VCaP (cell line): Measurements from ENCODE around the gene MMP3.

Experiments
- H3K27ac ChIP-seq: fragments of 450-650 bp; 2 replicates; pipeline ENCODE4 v1.5.1; 2017
- TF ChIP-seq, protein P1 (sequence below): fragments of 450-650 bp; conservative IDR thresholded peaks from 2 replicates; pipeline ENCODE4 v1.5.1; 2017; ENCODE audit warnings: mild to moderate bottlenecking, moderate library complexity

MMP3 gene

DNA sequence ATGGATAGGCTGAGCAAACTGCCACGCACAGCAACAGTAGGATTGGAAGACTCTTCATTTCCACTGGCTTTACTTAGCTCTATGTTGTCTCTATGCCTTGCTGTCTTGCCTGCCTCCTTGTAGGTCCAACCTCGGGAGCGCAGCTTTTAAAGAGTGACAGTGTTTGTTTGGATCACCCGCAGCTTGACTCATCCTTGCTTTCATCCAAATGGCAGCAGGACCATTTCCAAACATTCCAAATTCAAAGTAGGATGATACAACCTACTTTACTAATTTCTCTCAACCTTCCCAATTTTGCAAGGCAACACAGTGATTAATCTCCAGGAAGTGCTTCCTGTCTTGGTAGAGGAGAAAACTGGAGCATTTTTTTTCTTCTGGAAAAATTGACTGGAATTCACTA is at the start of gene MMP3:
MMP3 (minus strand) TSS at position 121 of the 400 bp plus-strand sequence; CDS start at position 58, 63 bp downstream.
- TF ChIP-seq, protein P1, sequence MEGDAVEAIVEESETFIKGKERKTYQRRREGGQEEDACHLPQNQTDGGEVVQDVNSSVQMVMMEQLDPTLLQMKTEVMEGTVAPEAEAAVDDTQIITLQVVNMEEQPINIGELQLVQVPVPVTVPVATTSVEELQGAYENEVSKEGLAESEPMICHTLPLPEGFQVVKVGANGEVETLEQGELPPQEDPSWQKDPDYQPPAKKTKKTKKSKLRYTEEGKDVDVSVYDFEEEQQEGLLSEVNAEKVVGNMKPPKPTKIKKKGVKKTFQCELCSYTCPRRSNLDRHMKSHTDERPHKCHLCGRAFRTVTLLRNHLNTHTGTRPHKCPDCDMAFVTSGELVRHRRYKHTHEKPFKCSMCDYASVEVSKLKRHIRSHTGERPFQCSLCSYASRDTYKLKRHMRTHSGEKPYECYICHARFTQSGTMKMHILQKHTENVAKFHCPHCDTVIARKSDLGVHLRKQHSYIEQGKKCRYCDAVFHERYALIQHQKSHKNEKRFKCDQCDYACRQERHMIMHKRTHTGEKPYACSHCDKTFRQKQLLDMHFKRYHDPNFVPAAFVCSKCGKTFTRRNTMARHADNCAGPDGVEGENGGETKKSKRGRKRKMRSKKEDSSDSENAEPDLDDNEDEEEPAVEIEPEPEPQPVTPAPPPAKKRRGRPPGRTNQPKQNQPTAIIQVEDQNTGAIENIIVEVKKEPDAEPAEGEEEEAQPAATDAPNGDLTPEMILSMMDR: no peak
- no peak within 1 kb of the TSS for H3K27ac ChIP-seq

- TF ChIP-seq, protein P1: no peak
- no peak overlapping the region for H3K27ac ChIP-seq
Observed at GRCh38 chr11:102891736-102892135, 48.3 kb upstream of the MMP3 start.

GRCh38 chr11:102886999-102887398 is 43.6 kb upstream of the MMP3 start:
- H3K27ac ChIP-seq: no peak overlapping the region
- TF ChIP-seq, protein P1: no peak

GRCh38 chr11:102883141-102883540 is 39.7 kb upstream of the MMP3 start:
- no peak overlapping the region for H3K27ac ChIP-seq
- TF ChIP-seq, protein P1: no peak

DNA sequence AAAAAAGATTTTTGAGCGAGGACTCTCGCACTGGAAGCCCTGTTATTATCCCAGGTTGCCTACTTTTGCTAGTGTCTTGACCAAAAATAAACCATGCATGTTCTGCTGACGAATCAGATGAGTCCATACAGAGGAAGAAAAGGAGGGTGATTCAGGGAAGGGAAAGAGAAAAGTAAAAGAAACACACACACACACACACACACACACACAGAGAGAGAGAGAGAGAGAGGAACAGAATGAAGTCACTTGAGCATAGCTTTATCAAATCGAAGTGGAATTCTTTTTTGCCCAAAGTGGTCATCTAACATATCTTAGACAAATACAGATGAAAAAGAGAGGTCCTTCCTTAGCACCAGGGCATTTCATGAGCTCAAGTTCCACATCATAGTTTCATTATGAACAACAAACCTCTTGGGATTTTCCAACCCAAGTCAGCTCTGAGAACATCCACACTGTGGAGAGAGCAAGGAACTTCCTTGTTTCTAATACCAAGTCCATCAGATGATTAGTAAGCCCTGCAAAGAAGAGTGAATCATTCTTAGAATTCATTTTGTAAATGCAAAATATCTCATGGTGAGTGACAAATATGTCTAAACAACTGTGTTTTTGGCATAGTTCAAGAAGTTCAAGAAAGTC is 39.1 kb upstream of the MMP3 start:
- H3K27ac ChIP-seq: no peak overlapping the region

DNA sequence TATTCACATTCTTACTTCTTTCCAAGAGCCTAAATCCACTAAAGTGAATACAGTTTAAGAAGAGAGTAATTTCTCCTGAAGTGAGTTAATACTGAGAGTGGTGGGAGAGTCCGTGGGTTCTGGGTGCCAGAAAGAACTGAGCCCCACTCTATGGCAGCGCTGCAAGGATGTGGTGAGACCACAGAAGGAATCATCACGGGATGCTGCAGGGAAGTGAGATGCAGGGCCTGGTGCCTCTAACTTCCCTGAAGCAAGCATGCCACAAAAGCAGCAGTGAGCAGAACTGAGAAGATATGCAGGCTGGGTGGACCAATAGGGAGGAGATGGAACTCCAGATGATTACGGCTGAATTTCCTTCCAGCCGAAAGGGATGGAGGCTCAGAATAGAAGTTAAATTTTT is 36.4 kb upstream of the MMP3 start:
- TF ChIP-seq, protein P1: no peak
- no peak overlapping the region for H3K27ac ChIP-seq

More for the DNA sequence above, 39.1 kb upstream of the MMP3 start:
- TF ChIP-seq, protein P1: no peak

- TF ChIP-seq, protein P1: no peak
- no peak overlapping the region for H3K27ac ChIP-seq
Observed at GRCh38 chr11:102878595-102878994, 35.2 kb upstream of the MMP3 start.
